OCI-LY1 (cell line): ENCODE results near the gene FAAH.

Experiments used
- H2AFZ ChIP-seq: fragments of 200-600 bp; sonication (generic), shearing (Covaris generic); 2 replicates; pipeline ENCODE4 v1.6.0; 2014; ENCODE audit warnings: antibody characterized with exemption, mild to moderate bottlenecking, low read length
- H3F3A ChIP-seq: fragments of 200-600 bp; sonication (generic), shearing (Covaris generic); 2 replicates; pipeline ENCODE4 v1.6.0; 2014; ENCODE audit warnings: mild to moderate bottlenecking, antibody characterized with exemption, low read length, moderate library complexity; ENCODE audit not compliant: insufficient read depth
- H3K27ac ChIP-seq: fragments of 200-600 bp; sonication (generic); 2 replicates; pipeline ENCODE4 v1.5.1; 2014; ENCODE audit warnings: low read length, mixed run types, mild to moderate bottlenecking, low read depth; ENCODE audit not compliant: poor library complexity, severe bottlenecking
- H3K27me3 ChIP-seq: fragments of 200-600 bp; sonication (generic); 2 replicates; pipeline ENCODE4 v1.6.0; 2014; ENCODE audit warnings: antibody characterized with exemption, mild to moderate bottlenecking, low read length, moderate library complexity; ENCODE audit not compliant: insufficient read depth
- H3K36me3 ChIP-seq: fragments of 200-600 bp; sonication (generic); 2 replicates; pipeline ENCODE4 v1.6.1; 2014; ENCODE audit warnings: mild to moderate bottlenecking, antibody characterized with exemption, low read length, moderate library complexity, mixed read lengths; ENCODE audit not compliant: insufficient read depth
- H3K4me1 ChIP-seq: fragments of 200-600 bp; sonication (generic); 2 replicates; pipeline ENCODE4 v1.5.1; 2014; ENCODE audit warnings: mild to moderate bottlenecking, low read length, moderate library complexity; ENCODE audit not compliant: insufficient read depth, severe bottlenecking
- H3K4me2 ChIP-seq: fragments of 200-600 bp; sonication (generic), shearing (Covaris generic); 2 replicates; pipeline ENCODE4 v1.6.1; 2014; ENCODE audit warnings: low read length
- H3K4me3 ChIP-seq: fragments of 200-600 bp; sonication (generic); 2 replicates; pipeline ENCODE4 v1.5.1; 2014; ENCODE audit warnings: low read length, low read depth, mild to moderate bottlenecking, mixed read lengths; ENCODE audit not compliant: poor library complexity, severe bottlenecking
- H3K79me2 ChIP-seq: fragments of 200-600 bp; shearing (Covaris generic); 2 replicates; pipeline ENCODE4 v1.6.1; 2016; ENCODE audit warnings: mixed run types, low read length, mixed read lengths; ENCODE audit not compliant: insufficient read depth
- H3K9ac ChIP-seq: fragments of 200-600 bp; sonication (generic), shearing (Covaris generic); 2 replicates; pipeline ENCODE4 v1.6.1; 2014; ENCODE audit warnings: mild to moderate bottlenecking, low read length, mixed read lengths
- H3K9me2 ChIP-seq: fragments of 200-600 bp; sonication (generic), shearing (Covaris generic); 2 replicates; pipeline ENCODE4 v1.6.1; 2014; ENCODE audit warnings: low read depth, mild to moderate bottlenecking, low read length, mixed read lengths
- H3K9me3 ChIP-seq: fragments of 200-600 bp; shearing (Covaris generic); 2 replicates; pipeline ENCODE4 v1.6.1; 2014; ENCODE audit warnings: low read length, mixed read lengths
- H4K20me1 ChIP-seq: fragments of 200-600 bp; sonication (generic), shearing (Covaris generic); 2 replicates; pipeline ENCODE4 v1.6.0; 2016; ENCODE audit warnings: mild to moderate bottlenecking, low read length; ENCODE audit not compliant: insufficient read depth
- EZH2 ChIP-seq: fragments of 200-600 bp; sonication (generic), shearing (Covaris generic); IDR thresholded peaks from 2 replicates; pipeline ENCODE4 v1.8.0; 2017; ENCODE audit warnings: borderline replicate concordance, mixed run types, mild to moderate bottlenecking, antibody characterized with exemption, low read length, moderate library complexity, mixed read lengths
- TF ChIP-seq, protein P1 (sequence below): fragments of 200-600 bp; sonication (generic), shearing (Covaris generic); IDR thresholded peaks from 2 replicates; pipeline ENCODE4 v1.5.1; 2017; ENCODE audit warnings: mild to moderate bottlenecking, antibody characterized with exemption, low read length, moderate library complexity, mixed read lengths

The FAAH gene

DNA sequence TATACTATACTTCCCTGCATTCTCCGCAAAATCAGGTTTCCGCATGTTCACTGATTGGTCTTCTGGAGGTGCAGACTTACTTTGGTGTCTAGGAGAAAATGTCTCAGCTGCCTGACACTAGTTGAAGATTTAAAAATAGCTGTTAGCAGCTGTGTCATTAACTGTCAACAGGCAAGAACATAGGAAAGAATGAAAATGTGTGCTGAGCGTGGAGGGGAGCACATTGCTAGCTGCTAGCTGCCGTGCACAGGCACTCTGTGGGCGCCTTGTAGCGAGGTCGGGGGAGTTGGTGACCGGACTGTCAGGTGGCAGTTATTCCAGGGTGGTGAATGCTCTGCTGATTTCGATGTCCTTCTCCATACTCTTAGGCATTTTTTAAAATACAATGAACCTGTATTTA is 5.2 kb downstream of the FAAH start:
- no peaks in the 10 kb centered on the region for H3K9me3 ChIP-seq
- H3K9ac ChIP-seq: no peak overlapping the region
- no peaks in the 10 kb centered on the region for H3K27me3 ChIP-seq
- H4K20me1 ChIP-seq: no peaks in the 10 kb centered on the region
- no peaks in the 10 kb centered on the region for H3K4me1 ChIP-seq
- H3K79me2 ChIP-seq: no peaks in the 10 kb centered on the region
- no peaks in the 10 kb centered on the region for H3F3A ChIP-seq
- no peaks in the 10 kb centered on the region for H3K36me3 ChIP-seq
- no peaks in the 10 kb centered on the region for H3K9me2 ChIP-seq
- H3K4me3 ChIP-seq: no peak overlapping the region
- TF ChIP-seq, protein P1, sequence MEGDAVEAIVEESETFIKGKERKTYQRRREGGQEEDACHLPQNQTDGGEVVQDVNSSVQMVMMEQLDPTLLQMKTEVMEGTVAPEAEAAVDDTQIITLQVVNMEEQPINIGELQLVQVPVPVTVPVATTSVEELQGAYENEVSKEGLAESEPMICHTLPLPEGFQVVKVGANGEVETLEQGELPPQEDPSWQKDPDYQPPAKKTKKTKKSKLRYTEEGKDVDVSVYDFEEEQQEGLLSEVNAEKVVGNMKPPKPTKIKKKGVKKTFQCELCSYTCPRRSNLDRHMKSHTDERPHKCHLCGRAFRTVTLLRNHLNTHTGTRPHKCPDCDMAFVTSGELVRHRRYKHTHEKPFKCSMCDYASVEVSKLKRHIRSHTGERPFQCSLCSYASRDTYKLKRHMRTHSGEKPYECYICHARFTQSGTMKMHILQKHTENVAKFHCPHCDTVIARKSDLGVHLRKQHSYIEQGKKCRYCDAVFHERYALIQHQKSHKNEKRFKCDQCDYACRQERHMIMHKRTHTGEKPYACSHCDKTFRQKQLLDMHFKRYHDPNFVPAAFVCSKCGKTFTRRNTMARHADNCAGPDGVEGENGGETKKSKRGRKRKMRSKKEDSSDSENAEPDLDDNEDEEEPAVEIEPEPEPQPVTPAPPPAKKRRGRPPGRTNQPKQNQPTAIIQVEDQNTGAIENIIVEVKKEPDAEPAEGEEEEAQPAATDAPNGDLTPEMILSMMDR: no peak
- no peak for TF ChIP-seq EZH2
- H3K27ac ChIP-seq: no peak overlapping the region
- no peak overlapping the region for H2AFZ ChIP-seq
- H3K4me2 ChIP-seq: no peak overlapping the region

DNA sequence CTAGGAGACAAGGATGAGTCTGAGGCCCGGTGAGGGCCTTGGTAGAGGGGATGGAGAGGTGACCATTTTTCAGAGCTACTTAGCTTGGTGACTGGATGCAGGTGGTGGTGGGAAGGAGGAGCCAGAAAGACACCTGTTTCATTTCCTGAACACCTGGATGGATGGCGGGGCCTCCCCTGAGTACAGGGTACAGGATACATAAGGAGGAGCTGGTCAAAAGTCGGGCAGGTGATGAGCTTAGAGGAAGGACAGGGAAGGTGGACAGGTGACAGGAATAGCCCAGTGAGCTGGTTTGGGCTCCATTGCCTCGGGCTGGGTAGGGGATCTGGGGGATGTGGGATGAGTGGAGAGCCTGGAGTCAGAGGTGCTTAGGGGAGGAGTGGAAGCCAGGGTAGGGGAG is 6.3 kb downstream of the FAAH start:
- H3K4me1 ChIP-seq: no peaks in the 10 kb centered on the region
- no peaks in the 10 kb centered on the region for H3K36me3 ChIP-seq
- no peak overlapping the region for H3K4me2 ChIP-seq
- no peak overlapping the region for H3K9ac ChIP-seq
- H3K27me3 ChIP-seq: no peaks in the 10 kb centered on the region
- H3K9me2 ChIP-seq: no peaks in the 10 kb centered on the region
- no peak overlapping the region for H3K27ac ChIP-seq
- H3K9me3 ChIP-seq: no peaks in the 10 kb centered on the region
- no peak overlapping the region for H2AFZ ChIP-seq
- H3K79me2 ChIP-seq: no peaks in the 10 kb centered on the region
- no peak overlapping the region for H3K4me3 ChIP-seq
- no peaks in the 10 kb centered on the region for H3F3A ChIP-seq
- H4K20me1 ChIP-seq: no peaks in the 10 kb centered on the region
- TF ChIP-seq EZH2: no peak
- TF ChIP-seq, protein P1: no peak

DNA sequence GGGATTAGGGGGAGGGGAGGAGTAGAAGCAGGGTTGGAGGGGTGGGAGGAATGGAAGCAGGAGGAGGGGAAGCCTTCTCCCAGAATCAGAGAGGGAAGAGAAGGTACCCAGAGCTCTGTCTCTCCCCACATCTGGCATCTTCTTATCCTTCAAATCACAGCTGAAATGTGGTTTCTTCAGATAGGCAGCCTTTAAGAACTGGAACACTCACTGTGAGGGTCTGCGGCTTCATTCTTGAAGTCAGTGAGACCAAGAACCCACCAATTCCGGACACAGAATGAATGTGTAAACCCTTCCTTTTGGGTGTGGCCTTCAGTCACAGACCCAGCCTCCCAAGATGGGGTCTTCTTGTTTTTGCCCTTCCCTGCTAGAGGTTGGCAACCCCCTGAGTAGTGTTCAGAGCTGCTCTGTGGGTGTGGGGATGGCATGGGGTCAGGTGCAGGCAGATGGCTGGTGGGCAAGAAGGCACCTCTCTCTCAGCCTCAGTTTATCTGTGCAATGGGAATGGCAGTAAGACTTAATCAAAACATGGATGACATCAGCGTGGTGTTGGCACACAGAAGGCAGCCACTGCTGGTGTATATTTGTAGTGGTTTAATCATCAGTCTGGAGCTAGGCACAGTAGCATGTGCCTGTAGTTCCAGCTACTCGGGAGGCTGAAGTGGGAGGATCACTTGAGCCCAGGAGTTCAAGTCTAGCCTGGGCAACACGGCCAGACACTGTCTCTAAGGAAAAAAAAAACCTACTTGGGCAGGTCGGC is 7.2 kb downstream of the FAAH start:
- Histone ChIP-seq H3K9me2 (no peaks in the 10 kb centered on the region), H3F3A (no peaks in the 10 kb centered on the region), H3K9me3 (no peaks in the 10 kb centered on the region), H3K4me2 (no peak overlapping the region), H3K9ac (no peak overlapping the region), H3K27ac (no peak overlapping the region), H3K4me1 (no peaks in the 10 kb centered on the region), H4K20me1 (no peaks in the 10 kb centered on the region), H3K4me3 (no peak overlapping the region), H3K36me3 (no peaks in the 10 kb centered on the region), H3K79me2 (no peaks in the 10 kb centered on the region), H2AFZ (no peak overlapping the region), H3K27me3 (no peaks in the 10 kb centered on the region)
- TF ChIP-seq EZH2: no peak
- TF ChIP-seq, protein P1: no peak
